K562 (cell line): ENCODE measurements around the gene MAP1LC3A. TPM values are rescaled to one million over a fixed set of nuclear protein-coding genes. Genes with fewer than 3 reads are reported as not detected.

Source experiments
- ATAC-seq: fragments of 200-7000 bp; cut with Tn5 transposase; 3 replicates; pipeline ENCODE4 v1.9.1; 2020; ENCODE audit warnings: moderate library complexity
- BruUV-seq: library from RNA; stranded (reverse); fragments of 400-500 nt; replicated peaks from 2 replicates; lab custom pipeline; 2021; lab: Mats Ljungman, UMichigan
- CTCF ChIA-PET: fragments of 300-600 bp; formaldehyde crosslinking; extraction: SDS; loops from one replicate; lab custom pipeline; 2021; ENCODE audit warnings: low intra/inter-chr PET ratio; lab: Yijun Ruan, JAX
- POLR2A ChIA-PET: fragments of 300-600, 350-650 bp; sonication (Branson Sonifier 250); formaldehyde crosslinking; extraction: SDS; loops from one replicate; lab custom pipeline; 2021; ENCODE audit warnings: antibody characterized with exemption, inconsistent platforms; lab: Yijun Ruan, JAX
- DNase-seq, 4 experiments: peaks; one replicate each; pipeline versions ENCODE4 v3.0.0 to v3.0.0-alpha.2; 2011 to 2018; ENCODE audit warnings: low spot score in 3 of 4, mixed read lengths in 3 of 4; ENCODE audit errors: extremely low read depth in 1 of 4
- FAIRE-seq: peaks from 2 replicates; lab custom pipeline; 2011; peaks lifted over from hg19 to GRCh38; lab: Jason Lieb, UNC
- H2AFZ ChIP-seq: 2 replicates; pipeline ENCODE4 v1.6.0; 2011; ENCODE audit warnings: low read depth, low read length, control low read depth, inconsistent platforms
- H3K27ac ChIP-seq: fragments of 200-600 bp; 3 replicates; pipeline ENCODE4 v1.8.0; 2011; ENCODE audit warnings: low read depth, mild to moderate bottlenecking, control low read depth, inconsistent platforms, low read length, moderate library complexity, mixed read lengths; ENCODE audit errors: extremely low read depth
- H3K27me3 ChIP-seq, 2 experiments: fragments of 300-600 bp in 1 of 2; 2 replicates in 1 of 2; 3 replicates in 1 of 2; pipeline versions ENCODE4 v1.6.0 to v1.8.0; 2011; ENCODE audit warnings: inconsistent platforms in 2 of 2, low read length in 2 of 2, mild to moderate bottlenecking in 1 of 2, mixed read lengths in 1 of 2, moderate library complexity in 1 of 2; ENCODE audit not compliant: control insufficient read depth in 2 of 2, insufficient read depth in 2 of 2
- H3K36me3 ChIP-seq: fragments of 300-600 bp; 3 replicates; pipeline ENCODE4 v1.8.0; 2011; ENCODE audit warnings: mild to moderate bottlenecking, low read length, inconsistent platforms; ENCODE audit not compliant: control insufficient read depth, insufficient read depth
- H3K4me1 ChIP-seq, 2 experiments: fragments of 200-600 bp in 1 of 2; replicated peaks in 1 of 2; 2 replicates in 1 of 2; 3 replicates in 1 of 2; pipeline versions ENCODE4 v1.5.1 to v1.8.0; 2011; ENCODE audit warnings: inconsistent platforms in 2 of 2, low read length in 2 of 2, mild to moderate bottlenecking in 1 of 2, mixed read lengths in 1 of 2, moderate library complexity in 1 of 2; ENCODE audit not compliant: control insufficient read depth in 2 of 2, insufficient read depth in 2 of 2
- H3K4me2 ChIP-seq: 2 replicates; pipeline ENCODE4 v1.6.1; 2011; ENCODE audit warnings: low read length, control low read depth, inconsistent platforms, mixed read lengths; ENCODE audit not compliant: insufficient read depth
- H3K4me3 ChIP-seq: fragments of 200-600 bp; sonication (generic), shearing (Covaris generic); 2 replicates; pipeline ENCODE4 v1.5.1; 2016; ENCODE audit warnings: control low read depth, inconsistent platforms
- H3K79me2 ChIP-seq: fragments of 200-600 bp; 3 replicates; pipeline ENCODE4 v1.8.0; 2011; ENCODE audit warnings: low read length, inconsistent platforms; ENCODE audit not compliant: control insufficient read depth, insufficient read depth
- H3K9ac ChIP-seq, 2 experiments: 2 replicates each; pipeline versions ENCODE4 v1.6.0 to v1.6.1; 2011; ENCODE audit warnings: low read depth in 2 of 2, low read length in 2 of 2, control low read depth in 1 of 2, inconsistent platforms in 1 of 2, mild to moderate bottlenecking in 1 of 2, mixed read lengths in 1 of 2; ENCODE audit not compliant: insufficient read depth in 1 of 2
- H3K9me1 ChIP-seq: one replicate; pipeline ENCODE4 v1.6.0; 2011; ENCODE audit warnings: inconsistent platforms, mild to moderate bottlenecking, low read length, moderate library complexity; ENCODE audit not compliant: control insufficient read depth, insufficient read depth
- H3K9me3 ChIP-seq: replicated peaks from 2 replicates; pipeline ENCODE4 v1.5.1; 2011; ENCODE audit warnings: low read depth, low read length, inconsistent platforms; ENCODE audit not compliant: control insufficient read depth, insufficient read depth
- H4K20me1 ChIP-seq: replicated peaks from 2 replicates; pipeline ENCODE4 v1.6.1; 2011; ENCODE audit warnings: low read length, inconsistent platforms, mixed read lengths; ENCODE audit not compliant: control insufficient read depth, insufficient read depth
- GABPA ChIP-seq: fragments of 200-800 bp; sonication (Bioruptor generic); conservative IDR thresholded peaks from 2 replicates; pipeline ENCODE4 v1.6.1; 2016; ENCODE audit warnings: low read depth, missing genetic modification characterization, missing compliant biosample characterization
- GTF2F1 ChIP-seq: IDR thresholded peaks from 2 replicates; pipeline ENCODE4 v1.6.1; 2011; ENCODE audit warnings: low read depth, low read length, improper control_type of control experiment
- HDAC8 ChIP-seq: fragments of 450-650 bp; IDR thresholded peaks from 2 replicates; pipeline ENCODE4 v1.6.1; 2016; ENCODE audit warnings: mild to moderate bottlenecking, missing genetic modification characterization, moderate library complexity, missing compliant biosample characterization
- KAT7 ChIP-seq: sonication (generic); formaldehyde crosslinking; IDR thresholded peaks from 2 replicates; pipeline ENCODE4 v1.8.0; 2022; ENCODE audit warnings: missing genetic modification reagents, mild to moderate bottlenecking, borderline replicate concordance
- MAFG ChIP-seq: fragments of 450-650 bp; conservative IDR thresholded peaks from 2 replicates; pipeline ENCODE4 v1.6.1; 2016; ENCODE audit warnings: missing genetic modification characterization, missing compliant biosample characterization
- MIER1 ChIP-seq: fragments of 450-650 bp; IDR thresholded peaks from 2 replicates; pipeline ENCODE4 v1.6.1; 2016; ENCODE audit warnings: antibody characterized with exemption, mild to moderate bottlenecking, low read depth
- MXI1 ChIP-seq: IDR thresholded peaks from 2 replicates; pipeline ENCODE4 v1.6.1; 2011; ENCODE audit warnings: low read depth, mild to moderate bottlenecking, improper control_type of control experiment, low read length
- PHF20 ChIP-seq: fragments of 450-650 bp; IDR thresholded peaks from 2 replicates; pipeline ENCODE4 v1.6.1; 2018; ENCODE audit not compliant: partially characterized antibody
- PTBP1 ChIP-seq: fragments of 200-400 bp; formaldehyde crosslinking; IDR thresholded peaks from 2 replicates; pipeline ENCODE4 v1.6.1; 2017; ENCODE audit warnings: low read depth, low read length
- PTTG1 ChIP-seq: fragments of 450-650 bp; IDR thresholded peaks from 2 replicates; pipeline ENCODE4 v1.6.1; 2016; ENCODE audit warnings: low read depth, mild to moderate bottlenecking, missing genetic modification characterization, missing compliant biosample characterization
- ZFX ChIP-seq: sonication (generic); formaldehyde crosslinking; IDR thresholded peaks from 2 replicates; pipeline ENCODE4 v1.8.0; 2022; ENCODE audit warnings: mild to moderate bottlenecking, missing genetic modification reagents, moderate library complexity
- ZNF436 ChIP-seq: fragments of 250-450, 450-650 bp; sonication (Bioruptor Pico); formaldehyde crosslinking; IDR thresholded peaks from 2 replicates; pipeline ENCODE4 v1.7.0; 2020; ENCODE audit warnings: mild to moderate bottlenecking
- WGBS: fragments of 100-300 bp; shearing (Covaris generic); methylation state at CpG from one replicate; pipeline ENCODE4 v1.1.6; 2016; ENCODE audit warnings: low coverage, mixed read lengths; ENCODE audit not compliant: insufficient coverage; ENCODE audit errors: missing lambda C conversion rate; 5-methylcytosine and 5-hydroxymethylcytosine counted together
- in situ Hi-C: fragments of 300-500 bp; cut with MboI; formaldehyde crosslinking; loops from 4 replicates; pipeline ENCODE4 v1.15.0; 2018; ENCODE audit warnings: inconsistent platforms, mixed read lengths
- intact Hi-C: fragments of 100-400 bp; cut with micrococcal nuclease; formaldehyde crosslinking; loops from 2 replicates; pipeline ENCODE4 v1.14.2; 2022
- polyA plus RNA-seq, 8 experiments: library from polyadenylated mRNA; depleted of rRNA in 4 of 8; stranded (reverse) in 5 of 8; unstranded in 3 of 8; fragments of >200 nt; fragmentation: Nextera tagmentation in 2 of 8; fragmentation: Illumina TruSeq in 1 of 8; extraction: Ambion mirVana in 2 of 8; extraction: Trizol in 1 of 8; gene quantifications; 2 replicates each; pipeline versions ENCODE4 v1.2.1 to v1.2.3, GENCODE V29; 2011 to 2014; ENCODE audit warnings: inconsistent platforms in 1 of 8, missing spikeins in 1 of 8
- total RNA-seq, 7 experiments: library from RNA; depleted of rRNA in 6 of 7; stranded (reverse); fragments of >200 nt in 6 of 7; fragmentation: Illumina TruSeq in 2 of 7; extraction: Trizol in 2 of 7; gene quantifications; 2 replicates each; pipeline versions ENCODE4 v1.2.1 to v1.2.3, GENCODE V29; 2011 to 2021; ENCODE audit warnings: low replicate concordance in 1 of 7
- TF ChIP-seq, protein P1 (sequence below), 3 experiments: fragments of 200-800 bp in 1 of 3; fragments of 250-450 bp in 1 of 3; fragments of 450-650 bp in 1 of 3; sonication (Bioruptor Pico) in 1 of 3; sonication (Bioruptor generic) in 1 of 3; formaldehyde crosslinking in 1 of 3; IDR thresholded peaks; 2 replicates each; pipeline versions ENCODE4 v1.6.1 to v1.8.0; 2016 to 2022; ENCODE audit warnings: mild to moderate bottlenecking in 2 of 3, missing genetic modification characterization in 2 of 3, missing compliant biosample characterization in 1 of 3, moderate library complexity in 1 of 3
- TF ChIP-seq, protein P2 (sequence below): fragments of 450-650 bp; formaldehyde crosslinking; IDR thresholded peaks from 2 replicates; pipeline ENCODE4 v1.4.0; 2020; ENCODE audit warnings: mild to moderate bottlenecking, mixed read lengths
- TF ChIP-seq, protein P3 (sequence below): fragments of 450-650 bp; IDR thresholded peaks from 2 replicates; pipeline ENCODE4 v1.6.1; 2016; ENCODE audit warnings: borderline replicate concordance

Gene MAP1LC3A
- total and polyA plus RNA-seq, 9 of the 15 experiments (the other 6 are each of a cell fraction or from before 2014, with no cell fraction given), result 0.27 to 0.38 TPM; not detected in 7

DNA sequence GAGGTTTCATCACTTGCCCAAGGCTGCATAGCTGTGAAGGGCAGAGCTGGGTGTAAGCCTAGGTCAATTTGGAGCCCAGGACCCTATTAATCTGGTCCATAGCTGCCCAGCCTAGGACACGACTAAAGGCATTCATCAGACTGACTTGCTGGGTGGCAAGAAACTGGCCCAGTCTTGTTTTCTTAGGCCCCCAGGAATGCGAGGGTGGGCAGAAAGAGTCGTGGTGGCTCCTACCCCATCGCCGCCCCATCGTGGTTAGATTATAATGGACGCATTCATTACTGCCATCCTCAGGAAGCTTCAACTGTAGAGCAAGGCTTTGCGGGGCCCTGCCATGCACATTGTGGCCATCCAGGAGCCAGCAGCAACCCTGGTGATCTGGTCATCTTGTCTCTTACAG is 26.2 kb upstream of the MAP1LC3A start (continued):
- TF ChIP-seq, protein P1, sequence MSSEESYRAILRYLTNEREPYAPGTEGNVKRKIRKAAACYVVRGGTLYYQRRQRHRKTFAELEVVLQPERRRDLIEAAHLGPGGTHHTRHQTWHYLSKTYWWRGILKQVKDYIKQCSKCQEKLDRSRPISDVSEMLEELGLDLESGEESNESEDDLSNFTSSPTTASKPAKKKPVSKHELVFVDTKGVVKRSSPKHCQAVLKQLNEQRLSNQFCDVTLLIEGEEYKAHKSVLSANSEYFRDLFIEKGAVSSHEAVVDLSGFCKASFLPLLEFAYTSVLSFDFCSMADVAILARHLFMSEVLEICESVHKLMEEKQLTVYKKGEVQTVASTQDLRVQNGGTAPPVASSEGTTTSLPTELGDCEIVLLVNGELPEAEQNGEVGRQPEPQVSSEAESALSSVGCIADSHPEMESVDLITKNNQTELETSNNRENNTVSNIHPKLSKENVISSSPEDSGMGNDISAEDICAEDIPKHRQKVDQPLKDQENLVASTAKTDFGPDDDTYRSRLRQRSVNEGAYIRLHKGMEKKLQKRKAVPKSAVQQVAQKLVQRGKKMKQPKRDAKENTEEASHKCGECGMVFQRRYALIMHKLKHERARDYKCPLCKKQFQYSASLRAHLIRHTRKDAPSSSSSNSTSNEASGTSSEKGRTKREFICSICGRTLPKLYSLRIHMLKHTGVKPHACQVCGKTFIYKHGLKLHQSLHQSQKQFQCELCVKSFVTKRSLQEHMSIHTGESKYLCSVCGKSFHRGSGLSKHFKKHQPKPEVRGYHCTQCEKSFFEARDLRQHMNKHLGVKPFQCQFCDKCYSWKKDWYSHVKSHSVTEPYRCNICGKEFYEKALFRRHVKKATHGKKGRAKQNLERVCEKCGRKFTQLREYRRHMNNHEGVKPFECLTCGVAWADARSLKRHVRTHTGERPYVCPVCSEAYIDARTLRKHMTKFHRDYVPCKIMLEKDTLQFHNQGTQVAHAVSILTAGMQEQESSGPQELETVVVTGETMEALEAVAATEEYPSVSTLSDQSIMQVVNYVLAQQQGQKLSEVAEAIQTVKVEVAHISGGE (CRISPR knock-in tag; IDR thresholded peaks at IDR 0.05), result no peak
- TF ChIP-seq MXI1, result no peak
- TF ChIP-seq HDAC8 (tag), result no peak
- TF ChIP-seq PTBP1, result no peak
- TF ChIP-seq PTTG1, result no peak
- no peak for TF ChIP-seq GTF2F1
- TF ChIP-seq KAT7 (CRISPR knock-in tag), result no peak

DNA sequence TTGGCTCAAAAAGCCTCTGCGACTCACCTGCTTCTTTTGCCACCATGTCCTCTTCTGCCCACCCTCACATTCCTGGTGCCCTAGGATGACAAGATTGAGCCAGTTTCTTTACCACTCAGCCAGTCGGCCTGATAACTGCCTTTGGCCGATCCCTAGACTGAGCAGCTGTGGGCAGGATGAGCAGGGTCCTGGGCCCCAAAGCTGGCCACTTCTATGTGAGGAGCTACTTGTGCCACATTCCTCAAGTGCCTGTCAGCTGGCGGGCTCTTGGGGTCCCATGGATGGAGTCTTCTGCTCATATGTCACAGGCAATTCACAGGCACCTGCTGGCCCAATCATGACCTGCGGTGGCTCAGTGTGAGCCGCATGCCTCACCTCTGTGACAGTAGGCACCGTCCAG is 25.8 kb upstream of the MAP1LC3A start:
- in situ Hi-C loops, result loop anchor here (10.0 kb wide), 1 partner anchor 172 kb away; the partner anchor contains the start of gene TP53INP2
- Histone ChIP-seq H3K9me1 (no peaks in the 10 kb centered on the region), H3K36me3 (peaks cover 76% of the 10 kb centered on the region), H3K4me1 (peaks cover 0 to 3% of the 10 kb centered on the region in 2 experiments; a peak in 1 of 5 replicates), H3K79me2 (peaks cover 4% of the 10 kb centered on the region; the same call in 1 of the 3 replicates), H3K4me3 (no peak overlapping the region), H3K9ac (peak overlapping the region in 1 of 2 experiments; percentile 44; a peak in 2 of 4 replicates), H3K4me2 (no peak overlapping the region), H3K27me3 (no peaks in the 10 kb centered on the region), H4K20me1 (peaks cover 3% of the 10 kb centered on the region; the same call in 1 of the 2 replicates), H3K9me3 (no peaks in the 10 kb centered on the region; the same call in 1 of the 2 replicates), H2AFZ (no peak overlapping the region), H3K27ac (no peak overlapping the region)
- no TSS peak for BruUV-seq
- POLR2A ChIA-PET, result no interaction called here
- DNase-seq (no peak), FAIRE-seq (no peak), ATAC-seq (no peak)
- 96% methylated on average over 7 of the region's 7 CpGs for WGBS
- intact Hi-C loops, result no loop called here
- CTCF ChIA-PET, result no interaction called here
- no peak for TF ChIP-seq MAFG (tag)
- no peak for TF ChIP-seq GABPA (tag)
- no peak for TF ChIP-seq ZNF436 (CRISPR knock-in tag)
- no peak for TF ChIP-seq ZFX (CRISPR knock-in tag)
- TF ChIP-seq, protein P2, sequence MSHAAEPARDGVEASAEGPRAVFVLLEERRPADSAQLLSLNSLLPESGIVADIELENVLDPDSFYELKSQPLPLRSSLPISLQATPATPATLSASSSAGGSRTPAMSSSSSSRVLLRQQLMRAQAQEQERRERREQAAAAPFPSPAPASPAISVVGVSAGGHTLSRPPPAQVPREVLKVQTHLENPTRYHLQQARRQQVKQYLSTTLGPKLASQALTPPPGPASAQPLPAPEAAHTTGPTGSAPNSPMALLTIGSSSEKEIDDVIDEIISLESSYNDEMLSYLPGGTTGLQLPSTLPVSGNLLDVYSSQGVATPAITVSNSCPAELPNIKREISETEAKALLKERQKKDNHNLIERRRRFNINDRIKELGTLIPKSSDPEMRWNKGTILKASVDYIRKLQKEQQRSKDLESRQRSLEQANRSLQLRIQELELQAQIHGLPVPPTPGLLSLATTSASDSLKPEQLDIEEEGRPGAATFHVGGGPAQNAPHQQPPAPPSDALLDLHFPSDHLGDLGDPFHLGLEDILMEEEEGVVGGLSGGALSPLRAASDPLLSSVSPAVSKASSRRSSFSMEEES, result no peak
- TF ChIP-seq, protein P3, sequence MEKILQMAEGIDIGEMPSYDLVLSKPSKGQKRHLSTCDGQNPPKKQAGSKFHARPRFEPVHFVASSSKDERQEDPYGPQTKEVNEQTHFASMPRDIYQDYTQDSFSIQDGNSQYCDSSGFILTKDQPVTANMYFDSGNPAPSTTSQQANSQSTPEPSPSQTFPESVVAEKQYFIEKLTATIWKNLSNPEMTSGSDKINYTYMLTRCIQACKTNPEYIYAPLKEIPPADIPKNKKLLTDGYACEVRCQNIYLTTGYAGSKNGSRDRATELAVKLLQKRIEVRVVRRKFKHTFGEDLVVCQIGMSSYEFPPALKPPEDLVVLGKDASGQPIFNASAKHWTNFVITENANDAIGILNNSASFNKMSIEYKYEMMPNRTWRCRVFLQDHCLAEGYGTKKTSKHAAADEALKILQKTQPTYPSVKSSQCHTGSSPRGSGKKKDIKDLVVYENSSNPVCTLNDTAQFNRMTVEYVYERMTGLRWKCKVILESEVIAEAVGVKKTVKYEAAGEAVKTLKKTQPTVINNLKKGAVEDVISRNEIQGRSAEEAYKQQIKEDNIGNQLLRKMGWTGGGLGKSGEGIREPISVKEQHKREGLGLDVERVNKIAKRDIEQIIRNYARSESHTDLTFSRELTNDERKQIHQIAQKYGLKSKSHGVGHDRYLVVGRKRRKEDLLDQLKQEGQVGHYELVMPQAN, result no peak
- no peak for TF ChIP-seq MIER1
- TF ChIP-seq PHF20, result no peak
